Stimulated activated CD4-positive, alpha-beta T cell treated with anti-CD3 and anti-CD28 coated beads, Interleukin-4, amount 100 ng/mL, for 24 hours (primary cell): Measurements from ENCODE around the gene INSM1.

Experiments used
- DNase-seq: peaks from one replicate; pipeline ENCODE4 v3.0.0-alpha.2; 2020

Gene INSM1

GRCh38 chr20:20362774-20363433 is 5.0 kb upstream of the INSM1 start:
- no peak for DNase-seq

DNA sequence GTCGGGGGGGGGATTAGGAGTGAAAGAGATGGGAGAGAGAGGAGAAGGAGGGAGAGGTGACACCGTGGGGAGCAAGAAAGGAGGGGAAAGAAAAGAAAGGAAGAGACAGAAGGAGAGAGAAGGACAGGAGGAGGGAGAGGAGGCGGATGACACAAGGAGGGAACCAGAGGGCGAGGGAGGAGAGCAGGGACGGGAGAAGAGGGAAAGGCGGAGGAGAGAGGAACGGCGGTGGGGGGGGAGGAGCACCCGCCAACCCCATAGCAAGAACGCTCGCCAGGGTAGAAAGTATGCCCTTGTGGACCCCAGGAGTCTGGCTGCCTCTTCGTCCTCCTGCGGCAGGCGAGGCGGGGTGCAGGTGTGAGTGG is 4.5 kb upstream of the INSM1 start:
- DNase-seq: no peak

DNA sequence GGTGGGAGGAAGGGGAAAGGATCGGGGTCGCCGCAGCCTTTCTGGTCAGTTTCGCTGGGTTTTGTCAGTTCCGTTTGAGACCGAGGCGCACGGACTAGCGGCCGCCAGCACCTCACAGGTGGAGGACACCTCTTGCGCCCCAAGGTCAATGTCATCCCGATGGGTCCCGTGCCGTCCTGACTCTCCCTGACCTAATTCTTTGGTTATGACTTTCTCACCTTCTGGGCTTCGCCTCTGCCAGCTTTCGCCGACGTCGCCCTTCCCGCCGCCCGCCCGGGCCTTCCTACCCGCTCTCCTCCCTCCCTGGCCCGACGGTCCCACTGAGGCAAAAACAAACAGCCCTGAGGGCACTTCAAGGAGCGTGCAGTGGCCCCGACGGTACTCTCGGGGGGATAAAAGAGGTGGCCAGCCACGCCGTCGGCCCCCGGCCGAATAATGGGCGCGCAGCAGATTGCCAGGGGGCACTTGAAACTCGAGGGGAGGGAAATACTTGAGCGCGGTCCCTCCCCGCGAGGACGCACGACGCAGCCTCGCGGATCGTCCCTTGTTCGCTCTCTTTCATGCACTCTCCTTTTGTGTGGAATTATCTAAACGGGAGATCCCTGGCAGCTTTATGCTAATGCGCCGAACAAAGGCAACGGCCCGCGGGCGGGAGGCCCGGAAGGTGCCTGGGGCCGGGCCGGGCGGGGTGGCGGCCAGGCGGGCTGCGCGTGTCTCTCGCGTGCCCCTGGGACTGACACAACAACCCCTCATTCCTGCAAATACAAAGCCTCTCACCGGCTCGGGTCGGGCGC is 3.9 kb upstream of the INSM1 start:
- no peak for DNase-seq

DNA sequence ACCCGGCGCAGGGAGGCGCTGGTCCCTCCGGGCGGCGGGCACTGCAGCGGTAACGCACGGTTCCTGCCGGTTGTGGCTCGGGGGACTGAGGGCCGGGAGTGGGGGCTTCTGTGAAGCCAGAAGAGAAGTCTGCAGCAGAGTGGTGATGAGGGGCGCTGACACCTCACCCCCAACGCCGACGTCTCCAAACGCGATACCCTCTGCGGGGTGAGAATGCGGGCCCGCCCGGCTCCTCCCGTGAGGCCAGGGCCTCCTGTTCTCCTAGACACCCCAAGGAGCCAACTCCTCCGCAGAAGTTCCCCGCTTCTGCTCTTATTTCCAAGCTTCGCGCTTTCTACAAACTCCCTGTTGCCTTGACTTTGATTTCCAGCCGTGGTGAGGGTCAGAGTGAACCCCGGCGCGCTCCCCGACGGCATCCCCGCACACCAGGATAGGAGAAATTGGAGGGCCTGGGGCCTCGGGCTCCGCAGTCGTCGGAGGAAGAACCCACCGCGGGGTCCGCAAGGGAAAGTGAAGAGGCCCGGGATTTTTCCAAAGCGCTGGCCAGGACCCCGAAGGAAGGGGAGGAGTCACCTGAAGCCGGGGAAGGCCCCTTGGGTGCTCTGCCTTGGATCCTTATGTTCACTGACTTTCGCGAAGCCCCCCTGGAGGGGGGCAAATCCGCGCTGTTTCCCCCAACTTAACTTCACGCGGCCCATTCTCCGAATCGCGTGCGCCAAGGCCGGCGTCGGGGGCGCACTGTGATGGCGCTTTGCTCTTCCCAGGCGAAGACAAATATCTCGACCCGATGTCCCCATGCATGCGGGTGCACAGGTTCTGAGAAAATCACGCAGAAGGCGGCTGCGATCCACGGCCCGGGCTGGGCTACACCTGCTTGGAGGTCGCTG is 3.1 kb upstream of the INSM1 start:
- DNase-seq: no peak

- DNase-seq: no peak
These were observed 2.3 kb upstream of the INSM1 start for GRCh38 chr20:20365480-20366161.

DNA sequence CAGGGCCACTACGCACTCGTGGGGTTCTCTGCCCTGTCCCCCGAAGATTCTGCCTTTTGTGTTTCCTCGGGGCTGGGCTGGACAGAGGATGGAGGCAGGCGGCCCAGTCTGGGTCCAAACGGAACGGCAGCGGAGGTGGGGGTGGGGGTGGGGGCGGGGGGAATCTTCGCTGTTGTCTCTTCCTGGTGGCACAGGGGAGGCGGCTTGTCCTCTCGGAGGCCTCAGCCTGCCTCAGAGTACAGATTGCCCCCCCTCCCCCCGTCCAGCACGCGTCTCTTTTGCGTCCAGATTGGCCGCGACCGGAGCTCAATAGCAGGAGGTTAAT is 1.4 kb upstream of the INSM1 start:
- DNase-seq: no peak

GRCh38 chr20:20366876-20367574 is 879 bp upstream of the INSM1 start:
- no peak for DNase-seq

DNA sequence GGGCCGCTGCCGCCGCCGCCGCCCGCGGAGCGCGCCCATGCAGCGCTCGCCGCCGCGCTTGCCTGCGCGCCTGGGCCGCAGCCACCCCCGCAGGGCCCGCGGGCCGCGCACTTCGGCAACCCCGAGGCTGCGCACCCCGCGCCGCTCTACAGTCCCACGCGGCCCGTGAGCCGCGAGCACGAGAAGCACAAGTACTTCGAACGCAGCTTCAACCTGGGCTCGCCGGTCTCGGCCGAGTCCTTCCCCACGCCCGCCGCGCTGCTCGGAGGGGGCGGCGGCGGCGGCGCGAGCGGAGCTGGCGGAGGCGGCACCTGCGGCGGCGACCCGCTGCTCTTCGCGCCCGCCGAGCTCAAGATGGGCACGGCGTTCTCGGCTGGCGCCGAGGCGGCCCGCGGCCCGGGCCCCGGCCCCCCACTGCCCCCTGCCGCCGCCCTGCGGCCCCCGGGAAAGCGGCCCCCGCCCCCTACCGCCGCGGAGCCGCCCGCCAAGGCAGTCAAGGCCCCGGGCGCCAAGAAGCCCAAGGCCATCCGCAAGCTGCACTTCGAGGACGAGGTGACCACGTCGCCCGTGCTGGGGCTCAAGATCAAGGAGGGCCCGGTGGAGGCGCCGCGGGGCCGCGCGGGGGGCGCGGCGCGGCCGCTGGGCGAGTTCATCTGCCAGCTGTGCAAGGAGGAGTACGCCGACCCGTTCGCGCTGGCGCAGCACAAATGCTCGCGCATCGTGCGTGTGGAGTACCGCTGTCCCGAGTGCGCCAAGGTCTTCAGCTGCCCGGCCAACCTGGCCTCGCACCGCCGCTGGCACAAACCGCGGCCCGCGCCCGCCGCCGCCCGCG is 730 bp downstream of the INSM1 start:
- no peak for DNase-seq

DNA sequence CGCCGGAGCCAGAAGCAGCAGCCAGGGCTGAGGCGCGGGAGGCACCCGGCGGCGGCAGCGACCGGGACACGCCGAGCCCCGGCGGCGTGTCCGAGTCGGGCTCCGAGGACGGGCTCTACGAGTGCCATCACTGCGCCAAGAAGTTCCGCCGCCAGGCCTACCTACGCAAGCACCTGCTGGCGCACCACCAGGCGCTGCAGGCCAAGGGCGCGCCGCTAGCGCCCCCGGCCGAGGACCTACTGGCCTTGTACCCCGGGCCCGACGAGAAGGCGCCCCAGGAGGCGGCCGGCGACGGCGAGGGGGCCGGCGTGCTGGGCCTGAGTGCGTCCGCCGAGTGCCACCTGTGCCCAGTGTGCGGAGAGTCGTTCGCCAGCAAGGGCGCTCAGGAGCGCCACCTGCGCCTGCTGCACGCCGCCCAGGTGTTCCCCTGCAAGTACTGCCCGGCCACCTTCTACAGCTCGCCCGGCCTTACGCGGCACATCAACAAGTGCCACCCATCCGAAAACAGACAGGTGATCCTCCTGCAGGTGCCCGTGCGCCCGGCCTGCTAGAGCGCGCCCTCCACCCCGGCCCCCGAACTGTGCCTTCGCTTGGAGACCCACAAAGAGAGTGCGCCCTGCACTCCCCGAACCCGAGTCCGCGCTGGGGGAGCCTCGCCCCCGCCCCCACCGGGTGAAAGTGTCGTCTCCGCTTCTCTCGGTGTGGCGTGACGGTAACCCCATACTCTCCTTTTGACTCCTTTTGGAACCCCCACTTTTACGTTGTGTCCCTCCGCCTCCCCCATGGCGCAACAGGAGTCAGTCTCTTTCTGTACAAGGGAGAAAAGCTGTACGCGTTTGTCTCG is 1.6 kb downstream of the INSM1 start:
- no peak for DNase-seq

GRCh38 chr20:20370094-20370575 is 2.2 kb downstream of the INSM1 start:
- no peak for DNase-seq

DNA sequence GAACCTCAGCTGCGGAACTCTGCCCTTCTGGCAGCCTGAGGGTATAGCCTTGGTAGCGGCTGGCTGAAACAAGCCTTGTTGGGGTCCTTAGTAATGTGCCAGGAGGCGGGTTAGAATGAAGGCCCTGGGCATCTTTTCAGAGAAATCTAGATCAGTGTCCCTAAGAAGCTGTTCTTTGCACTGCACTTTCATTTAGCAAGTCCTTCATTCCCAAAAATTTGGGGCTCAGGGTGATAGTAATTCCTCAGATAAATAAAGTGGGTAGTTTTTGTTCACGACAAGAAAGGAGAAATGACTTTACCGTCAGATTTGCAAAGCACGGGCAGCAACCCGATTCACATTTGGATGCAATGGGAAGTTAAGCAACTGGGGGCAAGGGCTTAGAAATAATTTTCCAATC is 3.2 kb downstream of the INSM1 start:
- no peak for DNase-seq

DNA sequence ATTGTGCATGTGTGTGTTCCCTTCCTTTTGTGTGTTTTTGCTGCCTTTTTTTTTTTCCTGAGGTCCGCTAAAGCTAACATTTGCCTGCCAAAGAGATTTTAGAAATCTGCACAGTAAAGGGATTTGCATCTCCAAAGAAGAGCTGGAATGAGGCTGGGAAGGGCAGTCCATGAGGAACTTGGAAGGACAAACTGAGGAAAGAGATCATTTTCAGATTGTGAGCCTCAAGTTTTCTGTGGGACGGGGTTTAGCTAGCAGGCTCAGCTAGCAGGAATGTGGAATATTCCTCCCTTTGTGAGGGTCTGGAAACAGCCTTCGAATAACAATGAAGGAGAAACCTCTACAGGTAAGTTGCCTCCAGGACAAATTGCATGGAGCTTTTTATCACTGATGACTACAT is 3.8 kb downstream of the INSM1 start:
- no peak for DNase-seq

DNA sequence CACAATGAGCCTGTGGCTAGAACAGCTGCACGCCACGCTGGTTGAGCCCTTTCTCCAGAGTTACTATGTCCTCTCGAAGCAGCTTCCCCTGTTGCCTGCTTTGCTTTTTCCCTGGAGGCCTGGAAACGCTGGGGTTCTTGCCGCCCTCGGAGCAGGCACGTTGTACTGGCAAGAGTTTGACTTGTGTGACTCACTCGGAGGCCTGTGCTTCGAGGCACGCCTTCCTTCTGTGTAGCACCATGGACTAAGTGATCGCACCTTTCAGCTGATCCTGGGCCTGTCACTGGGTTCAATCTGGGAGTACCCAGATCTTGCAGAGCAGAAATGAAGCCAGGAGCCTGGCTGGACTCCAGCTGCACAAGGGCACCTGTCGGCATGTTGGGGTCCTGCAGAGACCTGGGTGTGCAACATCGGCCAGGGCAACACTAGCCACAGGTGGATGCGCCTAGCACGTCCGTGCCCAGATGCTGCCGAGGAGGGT is 5.2 kb downstream of the INSM1 start:
- no peak for DNase-seq

- DNase-seq: no peak
These were observed 8.0 kb downstream of the INSM1 start for GRCh38 chr20:20375862-20376261.

DNA sequence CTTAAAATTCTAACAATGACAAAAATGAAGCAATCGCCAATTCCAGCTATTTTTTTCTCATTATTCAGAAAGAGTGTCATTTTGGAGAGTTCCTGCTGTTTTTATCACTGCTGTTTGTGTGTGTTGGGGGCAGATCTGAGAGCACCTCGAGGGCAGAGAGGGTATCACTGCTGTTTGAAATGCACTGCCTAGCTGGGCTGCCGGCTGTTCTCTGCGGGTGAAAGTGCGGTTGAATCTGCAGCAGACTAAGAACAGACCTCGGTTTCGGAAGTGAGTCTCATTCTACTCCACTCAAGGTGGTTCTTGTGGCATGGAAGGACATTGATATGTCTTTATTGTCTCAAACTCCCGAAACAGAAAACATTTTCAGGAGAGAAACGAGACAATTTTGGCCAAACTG is 18.3 kb downstream of the INSM1 start:
- no peak for DNase-seq

DNA sequence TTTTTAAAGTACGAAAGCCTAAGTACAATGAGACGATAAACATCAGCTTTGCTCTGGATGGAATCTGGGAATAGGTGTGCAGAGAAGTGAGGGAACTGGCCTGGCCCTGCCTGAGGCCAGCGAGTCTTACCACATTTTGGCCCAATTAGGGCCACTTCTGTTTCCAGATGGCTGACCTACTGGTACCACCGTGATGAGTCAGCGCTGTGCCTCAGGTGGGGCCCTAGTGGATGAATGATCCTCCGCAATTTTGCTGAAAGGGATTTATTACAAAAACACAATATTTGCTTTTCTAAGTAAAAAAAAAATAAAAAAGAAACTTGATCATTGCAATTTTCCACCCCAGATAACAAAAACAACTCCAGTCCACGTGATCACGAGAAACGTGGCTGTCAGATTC is 22.5 kb downstream of the INSM1 start:
- no peak for DNase-seq

GRCh38 chr20:20391115-20391514 is 23.2 kb downstream of the INSM1 start:
- DNase-seq: no peak

GRCh38 chr20:20391766-20392165 is 23.9 kb downstream of the INSM1 start:
- DNase-seq: no peak

GRCh38 chr20:20393207-20394120 is 25.6 kb downstream of the INSM1 start:
- no peak for DNase-seq
